ENCODE results near the gene CDC42SE2. TPM values are rescaled to one million over a fixed set of nuclear protein-coding genes. Genes with fewer than 3 reads are reported as not detected.
A peak's percentile ranks its signal among the peaks of the same experiment; 100 is the strongest.

The CDC42SE2 gene
- total RNA-seq (100 to 1,000 TPM; 125 to 131 TPM), polyA plus RNA-seq (460 TPM)

- H3K36me3 ChIP-seq (ENCODE audit: insufficient read depth, low read length) = peaks cover 3% of the 10 kb centered on the region
- ChIA-PET CTCF (interaction anchor here (0.7 to 8.8 kb wide), 19 partner anchors 8 to 154 kb away, joined by 3 to 91 read pairs (median 4); partner anchors contain the start of gene HINT1), POLR2A (interaction anchor here (0.5 to 6.6 kb wide), 23 partner anchors 10 to 123 kb away, joined by 3 to 130 read pairs (median 6); partner anchors contain the start of gene HINT1)
- no peaks in the 10 kb centered on the region for H3K27me3 ChIP-seq (ENCODE audit: insufficient read depth, low read length, poor library complexity, severe bottlenecking)
- H3K27ac Mint-ChIP-seq = peak within 1 kb of the TSS; percentile 92 to 99 (median 96)
- H3K36me3 Mint-ChIP-seq = peaks cover 0 to 58% (median 4%) of the 10 kb centered on the region in 3 donors
- peaks cover 52 to 58% (median 58%) of the 10 kb centered on the region in 3 donors for H3K4me1 Mint-ChIP-seq
- peak within 1 kb of the TSS; percentile 87 to 99 (median 91) for H3K4me3 Mint-ChIP-seq
- peak; percentile 80 to 90 (median 88) for DNase-seq
- peak within 1 kb of the TSS; percentile 89 for H3K4me3 ChIP-seq (ENCODE audit: low read length)
- no peaks in the 10 kb centered on the region for H3K9me3 Mint-ChIP-seq
- peak within 1 kb of the TSS; percentile 89 for H3K27ac ChIP-seq (ENCODE audit: low read depth, low read length)
- no peaks in the 10 kb centered on the region for H3K9me3 ChIP-seq (ENCODE audit: low read length)
- H3K4me1 ChIP-seq (ENCODE audit: insufficient read depth, low read length) = peaks cover 52% of the 10 kb centered on the region
- no peaks in the 10 kb centered on the region for H3K27me3 Mint-ChIP-seq
These were observed at the start of gene CDC42SE2 for GRCh38 chr5:131263648-131264450. Gene CDC42SE2 (plus strand): TSS chr5:131264053. CDS start chr5:131359494, 95,441 bp downstream.

- H3K27me3 Mint-ChIP-seq = peaks cover 0 to 1% of the 10 kb centered on the region in 2 donors
- Histone ChIP-seq H3K4me3 (ENCODE audit: low read length) (no peak overlapping the region), H3K4me1 (ENCODE audit: insufficient read depth, low read length) (peaks cover 33% of the 10 kb centered on the region), H3K36me3 (ENCODE audit: insufficient read depth, low read length) (no peaks in the 10 kb centered on the region), H3K9me3 (ENCODE audit: low read length) (no peaks in the 10 kb centered on the region), H3K27me3 (ENCODE audit: insufficient read depth, low read length, poor library complexity, severe bottlenecking) (no peaks in the 10 kb centered on the region), H3K27ac (ENCODE audit: low read depth, low read length) (no peak overlapping the region)
- DNase-seq = no peak
- ChIA-PET POLR2A (interaction anchor here (0.9 kb wide), 1 partner anchor 38 kb away, joined by 3 read pairs; no protein-coding TSS in a partner anchor), CTCF (interaction anchor here (0.7 to 3.1 kb wide), 6 partner anchors 9 to 222 kb away, joined by 3 to 9 read pairs (median 4); partner anchors contain the start of gene CDC42SE2)
- H3K36me3 Mint-ChIP-seq = peaks cover 0 to 8% (median 2%) of the 10 kb centered on the region in 3 donors
- no peak overlapping the region for H3K27ac Mint-ChIP-seq
- H3K9me3 Mint-ChIP-seq = no peaks in the 10 kb centered on the region
- peaks cover 35 to 79% (median 55%) of the 10 kb centered on the region in 3 donors for H3K4me1 Mint-ChIP-seq
- H3K4me3 Mint-ChIP-seq = no peak overlapping the region
These were observed 49.1 kb upstream of the CDC42SE2 start for GRCh38 chr5:131214609-131215227.

- H3K4me3 ChIP-seq (ENCODE audit: low read length) = no peak overlapping the region
- CTCF ChIA-PET = no interaction called here
- no peak overlapping the region for H3K27ac ChIP-seq (ENCODE audit: low read depth, low read length)
- no peak overlapping the region for H3K27ac Mint-ChIP-seq
- DNase-seq = no peak
- no peak overlapping the region for H3K4me3 Mint-ChIP-seq
- H3K9me3 Mint-ChIP-seq = no peaks in the 10 kb centered on the region
- H3K36me3 ChIP-seq (ENCODE audit: insufficient read depth, low read length) = no peaks in the 10 kb centered on the region
- no peaks in the 10 kb centered on the region for H3K9me3 ChIP-seq (ENCODE audit: low read length)
- H3K27me3 ChIP-seq (ENCODE audit: insufficient read depth, low read length, poor library complexity, severe bottlenecking) = no peaks in the 10 kb centered on the region
- peaks cover 0 to 8% (median 1%) of the 10 kb centered on the region in 3 donors for H3K36me3 Mint-ChIP-seq
- peaks cover 10% of the 10 kb centered on the region for H3K4me1 ChIP-seq (ENCODE audit: insufficient read depth, low read length)
- H3K27me3 Mint-ChIP-seq = peaks cover 0 to 1% of the 10 kb centered on the region in 2 donors
- POLR2A ChIA-PET = interaction anchor here (0.7 kb wide), 1 partner anchor 135 kb away, joined by 10 read pairs; no protein-coding TSS in a partner anchor
- H3K4me1 Mint-ChIP-seq = peaks cover 15 to 52% (median 29%) of the 10 kb centered on the region in 3 donors
These were observed 46.1 kb upstream of the CDC42SE2 start for GRCh38 chr5:131217791-131218190.

GRCh38 chr5:131218392-131218791 lies 45.5 kb upstream of the CDC42SE2 start:
- no peaks in the 10 kb centered on the region for H3K9me3 Mint-ChIP-seq
- no peak overlapping the region for H3K27ac Mint-ChIP-seq
- peaks cover 15 to 52% (median 28%) of the 10 kb centered on the region in 3 donors for H3K4me1 Mint-ChIP-seq
- no peaks in the 10 kb centered on the region for H3K9me3 ChIP-seq (ENCODE audit: low read length)
- peaks cover 0 to 8% (median 1%) of the 10 kb centered on the region in 3 donors for H3K36me3 Mint-ChIP-seq
- H3K27me3 ChIP-seq (ENCODE audit: insufficient read depth, low read length, poor library complexity, severe bottlenecking) = no peaks in the 10 kb centered on the region
- H3K4me1 ChIP-seq (ENCODE audit: insufficient read depth, low read length) = peaks cover 10% of the 10 kb centered on the region
- no peaks in the 10 kb centered on the region for H3K36me3 ChIP-seq (ENCODE audit: insufficient read depth, low read length)
- POLR2A ChIA-PET = interaction anchor here (0.6 kb wide), 1 partner anchor 11 kb away, joined by 11 read pairs; no protein-coding TSS in a partner anchor
- no peak overlapping the region for H3K4me3 ChIP-seq (ENCODE audit: low read length)
- H3K27me3 Mint-ChIP-seq = peaks cover 0 to 1% of the 10 kb centered on the region in 2 donors
- DNase-seq = no peak
- H3K4me3 Mint-ChIP-seq = no peak overlapping the region
- no peak overlapping the region for H3K27ac ChIP-seq (ENCODE audit: low read depth, low read length)
- CTCF ChIA-PET = no interaction called here

GRCh38 chr5:131220566-131220965 lies 43.3 kb upstream of the CDC42SE2 start:
- Histone ChIP-seq H3K27ac (ENCODE audit: low read depth, low read length) (no peak overlapping the region), H3K27me3 (ENCODE audit: insufficient read depth, low read length, poor library complexity, severe bottlenecking) (no peaks in the 10 kb centered on the region), H3K9me3 (ENCODE audit: low read length) (no peaks in the 10 kb centered on the region), H3K4me1 (ENCODE audit: insufficient read depth, low read length) (peaks cover 15% of the 10 kb centered on the region), H3K36me3 (ENCODE audit: insufficient read depth, low read length) (no peaks in the 10 kb centered on the region), H3K4me3 (ENCODE audit: low read length) (no peak overlapping the region)
- Mint-ChIP-seq H3K9me3 (no peaks in the 10 kb centered on the region), H3K4me3 (no peak overlapping the region), H3K36me3 (peaks cover 0 to 8% (median 1%) of the 10 kb centered on the region in 3 donors), H3K27me3 (peaks cover 0 to 1% of the 10 kb centered on the region in 2 donors), H3K4me1 (peaks cover 5 to 32% (median 12%) of the 10 kb centered on the region in 3 donors), H3K27ac (no peak overlapping the region)
- DNase-seq = no peak
- POLR2A ChIA-PET = no interaction called here
- CTCF ChIA-PET = interaction anchor here (0.9 kb wide), 1 partner anchor 16 kb away, joined by 3 read pairs; no protein-coding TSS in a partner anchor

GRCh38 chr5:131221008-131221703 lies 42.7 kb upstream of the CDC42SE2 start:
- peaks cover 0 to 8% (median 1%) of the 10 kb centered on the region in 3 donors for H3K36me3 Mint-ChIP-seq
- Histone ChIP-seq H3K36me3 (ENCODE audit: insufficient read depth, low read length) (no peaks in the 10 kb centered on the region), H3K9me3 (ENCODE audit: low read length) (no peaks in the 10 kb centered on the region), H3K27ac (ENCODE audit: low read depth, low read length) (no peak overlapping the region), H3K4me1 (ENCODE audit: insufficient read depth, low read length) (peaks cover 15% of the 10 kb centered on the region), H3K27me3 (ENCODE audit: insufficient read depth, low read length, poor library complexity, severe bottlenecking) (no peaks in the 10 kb centered on the region), H3K4me3 (ENCODE audit: low read length) (no peak overlapping the region)
- H3K4me1 Mint-ChIP-seq = peaks cover 5 to 27% (median 12%) of the 10 kb centered on the region in 3 donors
- no peaks in the 10 kb centered on the region for H3K9me3 Mint-ChIP-seq
- H3K27ac Mint-ChIP-seq = peak overlapping the region in 1 of 8 donors; percentile 52
- POLR2A ChIA-PET = interaction anchor here (0.6 to 1.1 kb wide), 2 partner anchors 9 to 53 kb away, joined by 3 read pairs; no protein-coding TSS in a partner anchor
- no peak overlapping the region for H3K4me3 Mint-ChIP-seq
- peaks cover 0 to 1% of the 10 kb centered on the region in 2 donors for H3K27me3 Mint-ChIP-seq
- CTCF ChIA-PET = interaction anchor here (0.9 to 1.5 kb wide), 3 partner anchors 8 to 43 kb away, joined by 3 read pairs; partner anchors contain the start of gene CDC42SE2
- no peak for DNase-seq

GRCh38 chr5:131221888-131222287 lies 42.0 kb upstream of the CDC42SE2 start:
- DNase-seq = no peak
- H3K9me3 ChIP-seq (ENCODE audit: low read length) = no peaks in the 10 kb centered on the region
- H3K36me3 Mint-ChIP-seq = peaks cover 0 to 8% (median 1%) of the 10 kb centered on the region in 3 donors
- no peak overlapping the region for H3K27ac Mint-ChIP-seq
- ChIA-PET CTCF (interaction anchor here (0.9 to 1.5 kb wide), 2 partner anchors 9 to 42 kb away, joined by 3 read pairs; partner anchors contain the start of gene CDC42SE2), POLR2A (interaction anchor here (0.7 to 1.1 kb wide), 2 partner anchors 10 to 145 kb away, joined by 3 read pairs; no protein-coding TSS in a partner anchor)
- no peaks in the 10 kb centered on the region for H3K27me3 Mint-ChIP-seq
- no peaks in the 10 kb centered on the region for H3K36me3 ChIP-seq (ENCODE audit: insufficient read depth, low read length)
- peaks cover 5 to 20% (median 12%) of the 10 kb centered on the region in 3 donors for H3K4me1 Mint-ChIP-seq
- no peak overlapping the region for H3K27ac ChIP-seq (ENCODE audit: low read depth, low read length)
- no peaks in the 10 kb centered on the region for H3K27me3 ChIP-seq (ENCODE audit: insufficient read depth, low read length, poor library complexity, severe bottlenecking)
- no peak overlapping the region for H3K4me3 ChIP-seq (ENCODE audit: low read length)
- H3K9me3 Mint-ChIP-seq = no peaks in the 10 kb centered on the region
- H3K4me3 Mint-ChIP-seq = no peak overlapping the region
- H3K4me1 ChIP-seq (ENCODE audit: insufficient read depth, low read length) = peaks cover 15% of the 10 kb centered on the region
